Prostate gland (tissue), 2 donors: ENCODE data around the gene VGF. TPM values are rescaled to one million over a fixed set of nuclear protein-coding genes. Genes with fewer than 3 reads are reported as not detected.
A peak's percentile ranks its signal among the peaks of the same experiment; 100 is the strongest.

ENCODE experiments used
- DNase-seq: peaks from one replicate; pipeline ENCODE4 v3.0.0-alpha.2; 2019; ENCODE audit warnings: low spot score
- H3K27ac ChIP-seq, 2 donors: fragments of 200-600 bp; sonication (generic); 2 replicates each; pipeline ENCODE4 v1.5.1; 2017 to 2019
- H3K27me3 ChIP-seq: fragments of 200-600 bp; sonication (generic); replicated peaks from 2 replicates; pipeline ENCODE4 v1.5.1; 2019; ENCODE audit not compliant: insufficient read depth
- H3K36me3 ChIP-seq, 2 donors: fragments of 200-600 bp; sonication (generic); 1 replicate in 1 of 2; 2 replicates in 1 of 2; pipeline versions ENCODE4 v1.5.1 to v1.8.1; 2017 to 2019
- H3K4me1 ChIP-seq: fragments of 200-600 bp; sonication (generic); replicated peaks from 2 replicates; pipeline ENCODE4 v1.5.1; 2019
- H3K4me3 ChIP-seq, 2 donors: fragments of 200-600 bp; sonication (generic); 2 replicates each; pipeline ENCODE4 v1.5.1; 2017 to 2019
- H3K9me3 ChIP-seq: fragments of 200-600 bp; sonication (generic); 2 replicates; pipeline ENCODE4 v1.5.1; 2017
- CTCF ChIP-seq, 4 experiments: fragments of 200-600 bp in 2 of 4; fragments of 450-650 bp in 2 of 4; sonication (generic) in 2 of 4; IDR thresholded peaks; 1 replicate in 3 of 4; 2 replicates in 1 of 4; pipeline ENCODE4 v1.5.1; 2016 to 2019; ENCODE audit warnings: antibody characterized with exemption in 4 of 4, mild to moderate bottlenecking in 2 of 4, moderate library complexity in 2 of 4
- POLR2A ChIP-seq: fragments of 450-650 bp; IDR thresholded peaks from one replicate; pipeline ENCODE4 v1.6.1; 2016; ENCODE audit warnings: antibody characterized with exemption, mild to moderate bottlenecking
- POLR2AphosphoS5 ChIP-seq: sonication (generic); formaldehyde crosslinking; IDR thresholded peaks from one replicate; pipeline ENCODE4 v1.6.1; 2017; ENCODE audit warnings: antibody characterized with exemption
- WGBS: methylation state at CpG from one replicate; pipeline ENCODE4 v1.1.5; 2018; 5-methylcytosine and 5-hydroxymethylcytosine counted together
- intact Hi-C: fragments of 100-400 bp; cut with DNase I; formaldehyde crosslinking; loops from one replicate; pipeline ENCODE4 v1.14.2; 2022
- total RNA-seq, 2 donors: library from RNA; depleted of rRNA; stranded (reverse); fragments of >200 nt; gene quantifications; one replicate each; pipeline ENCODE4 v1.1.0, GENCODE V29; 2016

Gene VGF
- total RNA-seq, 2 donors from 2014 or later, result 0.14 to 0.68 TPM

GRCh38 chr7:101119876-101120275, 45.5 kb downstream of the VGF start:
- H3K27me3 ChIP-seq, result no peaks in the 10 kb centered on the region
- no peaks in the 10 kb centered on the region for H3K9me3 ChIP-seq
- no peak for DNase-seq
- WGBS, result 45% methylated on average over 10 of the region's 10 CpGs
- intact Hi-C loops, result no loop called here
- no peaks in the 10 kb centered on the region for H3K4me1 ChIP-seq
- H3K27ac ChIP-seq, result no peak overlapping the region
- no peak overlapping the region for H3K4me3 ChIP-seq
- TF ChIP-seq CTCF (IDR thresholded peaks at IDR 0.05) (no peak), POLR2A (no peak), POLR2AphosphoS5 (no peak)
- H3K36me3 ChIP-seq, result no peaks in the 10 kb centered on the region

GRCh38 chr7:101118856-101119255, 46.5 kb downstream of the VGF start:
- H3K4me3 ChIP-seq, result no peak overlapping the region
- 75% methylated on average over 3 of the region's 3 CpGs for WGBS
- no peak overlapping the region for H3K27ac ChIP-seq
- no peaks in the 10 kb centered on the region for H3K27me3 ChIP-seq
- no peaks in the 10 kb centered on the region for H3K36me3 ChIP-seq
- no peaks in the 10 kb centered on the region for H3K9me3 ChIP-seq
- no peaks in the 10 kb centered on the region for H3K4me1 ChIP-seq
- TF ChIP-seq CTCF (IDR thresholded peaks at IDR 0.05), result no peak
- TF ChIP-seq POLR2AphosphoS5, result no peak
- TF ChIP-seq POLR2A, result no peak
- intact Hi-C loops, result no loop called here
- DNase-seq, result no peak

- TF ChIP-seq POLR2A, result no peak
- no peak for TF ChIP-seq CTCF (IDR thresholded peaks at IDR 0.05)
- TF ChIP-seq POLR2AphosphoS5, result no peak
- intact Hi-C loops, result no loop called here
- 84% methylated on average over 10 of the region's 10 CpGs for WGBS
- no peaks in the 10 kb centered on the region for H3K9me3 ChIP-seq
- no peaks in the 10 kb centered on the region for H3K4me1 ChIP-seq
- no peaks in the 10 kb centered on the region for H3K27me3 ChIP-seq
- no peak for DNase-seq
- H3K27ac ChIP-seq, result peak overlapping the region in 1 of 2 donors; percentile 38
- no peaks in the 10 kb centered on the region for H3K36me3 ChIP-seq
- H3K4me3 ChIP-seq, result no peak overlapping the region
These were observed 48.5 kb downstream of the VGF start for GRCh38 chr7:101116898-101117297.

GRCh38 chr7:101115215-101115614, 50.2 kb downstream of the VGF start:
- WGBS, result 97% methylated on average over 3 of the region's 3 CpGs
- Histone ChIP-seq H3K9me3 (no peaks in the 10 kb centered on the region), H3K4me1 (no peaks in the 10 kb centered on the region), H3K27me3 (no peaks in the 10 kb centered on the region), H3K36me3 (no peaks in the 10 kb centered on the region), H3K4me3 (no peak overlapping the region), H3K27ac (no peak overlapping the region)
- no peak for DNase-seq
- TF ChIP-seq POLR2A (no peak), POLR2AphosphoS5 (no peak), CTCF (IDR thresholded peaks at IDR 0.05) (no peak)
- intact Hi-C loops, result no loop called here

- WGBS, result 48% methylated on average over 8 of the region's 8 CpGs
- TF ChIP-seq POLR2AphosphoS5 (no peak), CTCF (IDR thresholded peaks at IDR 0.05) (no peak), POLR2A (no peak)
- no peak for DNase-seq
- intact Hi-C loops, result no loop called here
- no peaks in the 10 kb centered on the region for H3K36me3 ChIP-seq
- no peaks in the 10 kb centered on the region for H3K4me1 ChIP-seq
- no peak overlapping the region for H3K4me3 ChIP-seq
- H3K27me3 ChIP-seq, result no peaks in the 10 kb centered on the region
- H3K27ac ChIP-seq, result no peak overlapping the region
- no peaks in the 10 kb centered on the region for H3K9me3 ChIP-seq
These were observed 50.9 kb downstream of the VGF start for GRCh38 chr7:101114492-101114891.
